SU-DHL-6 (cell line): ENCODE measurements around the gene DNAJC8.

Experiments
- CTCF ChIP-seq: fragments of 200-600 bp; sonication (generic); IDR thresholded peaks from one replicate; pipeline ENCODE4 v1.5.1; 2017; ENCODE audit warnings: antibody characterized with exemption, mild to moderate bottlenecking, low read length, moderate library complexity; ENCODE audit not compliant: insufficient read depth, poor library complexity, severe bottlenecking
- EZH2phosphoT487 ChIP-seq: fragments of 200-600 bp; sonication (generic), shearing (Covaris generic); conservative IDR thresholded peaks from 2 replicates; pipeline ENCODE4 v1.6.1; 2018; ENCODE audit warnings: mild to moderate bottlenecking, antibody characterized with exemption, low read length, moderate library complexity, mixed read lengths

- TF ChIP-seq CTCF (no peak), EZH2phosphoT487 (no peak)
These were observed 39.1 kb downstream of the DNAJC8 start for GRCh38 chr1:28193701-28194161.
